HUDEP-2 (cell line): ENCODE data around the gene RTL1.

ENCODE experiments used
- DNase-seq, 76 experiments: peaks; one replicate each; lab custom pipeline; 2025; ENCODE audit not compliant: unreplicated experiment in 76 of 76; lab: John Stamatoyannopoulos, UW

The RTL1 gene

GRCh38 chr14:100867631-100868315, 35.7 kb downstream of the RTL1 start:
- no peak for DNase-seq

DNA sequence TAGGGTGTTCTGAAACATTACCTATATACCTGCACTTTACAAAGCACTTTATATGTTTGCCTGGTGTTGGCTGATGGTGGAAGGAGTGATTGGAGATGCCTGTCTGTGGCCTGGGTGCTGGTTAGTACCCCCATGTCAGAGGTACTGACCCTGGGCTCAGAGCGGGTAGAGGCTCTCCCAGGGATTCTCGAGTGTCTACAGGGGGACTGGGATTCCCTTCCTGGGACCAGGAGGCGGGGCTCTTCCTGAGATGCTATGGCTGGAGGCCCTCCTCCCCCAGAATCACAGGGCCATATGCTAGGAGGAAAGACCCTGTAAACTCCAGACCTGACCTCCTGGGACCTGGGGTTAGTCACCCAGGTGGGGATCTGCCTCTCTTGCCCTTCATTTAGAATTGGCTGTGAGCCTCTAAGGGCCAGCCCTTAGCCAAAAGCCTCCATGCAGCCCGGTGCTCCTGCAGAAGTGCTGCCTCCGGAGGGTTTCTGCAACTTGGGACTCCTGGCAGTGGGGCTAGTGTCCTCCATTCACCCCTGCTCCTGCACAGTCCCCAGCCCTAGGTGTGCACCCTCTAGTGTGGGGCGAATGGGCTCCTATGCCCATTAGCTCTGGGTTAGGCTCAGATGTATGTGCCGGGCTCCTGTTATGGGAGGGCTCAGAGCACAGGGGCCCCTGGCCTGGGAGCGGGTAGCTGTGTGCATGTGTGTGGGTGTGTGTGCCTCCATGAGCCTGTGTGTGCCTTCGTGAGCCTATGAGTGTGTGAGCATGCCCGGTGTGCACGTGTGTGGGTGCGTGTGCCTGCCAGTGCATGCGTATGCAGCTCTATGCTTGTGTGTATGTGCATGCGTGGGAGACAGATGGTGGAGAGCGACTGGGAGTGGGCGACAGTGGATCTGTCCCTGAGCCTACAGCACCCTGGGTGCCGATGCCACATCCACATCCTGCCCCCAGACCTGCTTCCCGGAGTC, 36.6 kb downstream of the RTL1 start:
- DNase-seq, result no peak

GRCh38 chr14:100865682-100866591, 37.6 kb downstream of the RTL1 start:
- DNase-seq, result no peak

DNA sequence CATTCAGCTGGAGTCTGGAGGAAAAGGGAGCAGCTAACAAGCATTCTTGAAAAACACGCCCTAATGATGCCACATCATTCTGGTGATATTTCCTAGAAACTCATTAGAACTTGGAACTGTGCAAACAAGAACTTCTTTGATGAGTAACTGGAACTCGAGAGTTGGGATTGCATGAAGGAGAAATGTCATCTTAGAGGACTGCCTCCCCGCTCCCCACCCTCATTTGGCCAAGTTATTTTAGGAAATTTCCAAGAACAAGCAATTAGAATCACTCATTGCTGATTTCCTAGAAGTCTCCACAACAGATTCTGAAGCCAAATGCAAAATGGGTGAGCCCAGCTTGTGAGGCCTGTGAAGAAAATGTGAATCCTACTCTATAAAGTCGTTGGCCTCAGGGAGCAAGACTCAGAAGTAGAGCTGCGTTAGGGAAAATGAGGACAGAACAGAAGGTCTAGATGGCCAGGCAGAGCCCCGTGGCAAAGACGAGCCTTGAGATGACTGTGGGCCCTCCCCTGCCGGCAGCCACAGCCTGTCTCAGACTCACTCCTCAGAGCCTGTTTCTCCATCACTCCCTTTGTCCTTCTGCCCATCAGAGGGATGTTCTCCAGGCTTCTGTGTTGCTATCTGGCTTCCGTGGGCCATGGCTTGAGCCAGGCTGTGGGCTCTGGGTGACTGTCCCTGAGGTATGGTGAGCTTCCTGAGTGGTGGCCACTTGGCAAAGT, 38.4 kb downstream of the RTL1 start:
- no peak for DNase-seq

DNA sequence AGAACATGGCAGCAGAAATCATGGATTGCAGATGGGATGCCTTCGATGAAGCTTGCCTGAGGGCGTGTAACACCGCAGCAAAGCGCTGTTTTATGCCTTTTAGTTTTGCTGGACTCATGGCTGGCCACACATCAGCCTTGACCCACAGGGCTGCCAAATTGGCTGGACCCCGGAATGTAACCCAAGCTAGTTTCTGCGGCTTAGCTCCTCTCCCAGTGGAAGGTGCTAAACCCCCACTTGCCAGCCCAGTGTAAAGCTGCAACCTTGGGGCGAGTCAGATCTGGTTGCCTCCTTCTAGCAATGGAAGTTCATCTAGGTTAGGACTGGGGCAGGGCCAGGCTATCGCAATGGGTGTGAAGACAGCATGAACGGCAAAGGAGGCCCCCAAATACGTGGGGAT, 39.3 kb downstream of the RTL1 start:
- no peak for DNase-seq

DNA sequence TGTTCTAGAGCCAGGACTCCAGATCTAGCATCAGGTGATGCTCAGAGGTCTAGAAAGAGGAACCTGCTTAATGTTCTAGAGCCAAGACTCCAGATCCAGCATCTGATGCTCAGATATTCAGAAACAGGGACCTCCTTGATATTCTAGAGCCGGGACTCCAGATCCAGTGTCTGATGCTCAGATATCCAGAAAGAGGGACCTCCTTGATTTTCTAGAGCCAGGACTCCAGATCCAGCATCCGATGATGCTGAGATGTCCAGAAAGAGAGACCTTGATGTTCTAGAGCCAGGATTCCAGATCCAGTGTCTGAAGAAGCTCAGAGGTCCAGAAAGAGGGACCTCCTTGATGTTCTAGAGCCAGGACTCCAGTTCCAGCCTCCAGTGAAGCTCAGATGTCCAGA, 40.7 kb downstream of the RTL1 start:
- DNase-seq, result no peak

DNA sequence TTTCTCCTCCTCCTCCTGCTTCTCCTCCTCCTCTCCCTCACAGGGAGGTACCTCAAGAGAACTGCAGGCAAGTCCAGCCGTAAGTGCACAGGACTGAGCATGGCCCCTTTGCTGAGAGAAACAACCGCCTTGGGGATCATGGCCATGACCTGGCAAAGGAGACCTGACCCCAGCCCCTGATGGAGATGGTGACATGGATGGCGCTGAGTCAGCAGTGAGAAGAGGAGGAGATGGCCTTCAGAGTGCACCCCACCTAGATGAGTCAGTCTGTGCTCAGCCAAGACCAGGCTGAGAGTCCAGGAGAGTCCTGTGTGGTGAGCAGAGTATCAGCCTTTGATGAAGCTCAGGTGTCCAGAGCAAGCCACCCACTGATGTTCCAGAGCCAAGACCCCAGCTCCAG, 41.2 kb downstream of the RTL1 start:
- DNase-seq, result no peak

DNA sequence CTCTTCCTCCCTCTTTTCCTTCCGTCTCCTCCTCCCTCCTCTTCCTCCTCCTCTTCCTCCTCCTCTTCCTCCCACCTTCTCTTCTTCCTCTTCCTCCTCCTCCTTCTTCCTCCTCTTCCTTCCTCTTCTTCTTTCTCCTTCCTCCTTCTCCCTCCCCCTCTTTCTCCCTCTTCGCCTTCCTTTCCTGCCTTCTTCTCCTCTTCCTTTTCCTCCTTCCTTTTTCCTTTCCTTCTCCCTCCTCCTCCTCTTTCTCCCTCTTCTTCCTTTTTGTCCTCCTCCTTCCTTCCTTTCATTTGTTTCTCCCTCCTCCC, 41.6 kb downstream of the RTL1 start:
- DNase-seq, result no peak

GRCh38 chr14:100861188-100861936, 42.2 kb downstream of the RTL1 start:
- DNase-seq, result no peak

GRCh38 chr14:100860556-100861187, 42.9 kb downstream of the RTL1 start:
- no peak for DNase-seq

DNA sequence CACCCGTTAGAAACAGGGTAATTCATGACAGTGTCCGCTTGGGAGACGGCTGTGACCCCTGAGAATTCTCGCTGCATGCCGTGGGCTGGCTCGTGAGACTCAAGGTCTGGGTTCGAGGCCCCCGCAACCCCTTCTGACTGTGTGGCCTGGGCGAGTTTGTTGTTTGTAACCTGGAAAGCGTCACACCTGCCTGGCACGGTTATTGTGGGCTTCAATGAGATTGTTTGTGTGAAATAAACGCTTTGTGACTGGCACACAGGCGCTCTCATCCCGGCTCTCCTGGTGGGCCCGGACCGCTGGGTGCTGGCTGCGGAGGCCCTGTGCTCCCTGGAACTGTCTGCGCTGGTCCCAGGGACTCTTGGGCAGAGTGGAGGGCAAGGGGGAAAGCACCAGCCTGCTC, 43.7 kb downstream of the RTL1 start:
- no peak for DNase-seq

GRCh38 chr14:100858838-100859220, 44.7 kb downstream of the RTL1 start:
- DNase-seq, result no peak

- no peak for DNase-seq
These were observed 45.3 kb downstream of the RTL1 start for GRCh38 chr14:100857923-100858837.

- no peak for DNase-seq
These were observed 46.1 kb downstream of the RTL1 start for GRCh38 chr14:100857233-100857922.

DNA sequence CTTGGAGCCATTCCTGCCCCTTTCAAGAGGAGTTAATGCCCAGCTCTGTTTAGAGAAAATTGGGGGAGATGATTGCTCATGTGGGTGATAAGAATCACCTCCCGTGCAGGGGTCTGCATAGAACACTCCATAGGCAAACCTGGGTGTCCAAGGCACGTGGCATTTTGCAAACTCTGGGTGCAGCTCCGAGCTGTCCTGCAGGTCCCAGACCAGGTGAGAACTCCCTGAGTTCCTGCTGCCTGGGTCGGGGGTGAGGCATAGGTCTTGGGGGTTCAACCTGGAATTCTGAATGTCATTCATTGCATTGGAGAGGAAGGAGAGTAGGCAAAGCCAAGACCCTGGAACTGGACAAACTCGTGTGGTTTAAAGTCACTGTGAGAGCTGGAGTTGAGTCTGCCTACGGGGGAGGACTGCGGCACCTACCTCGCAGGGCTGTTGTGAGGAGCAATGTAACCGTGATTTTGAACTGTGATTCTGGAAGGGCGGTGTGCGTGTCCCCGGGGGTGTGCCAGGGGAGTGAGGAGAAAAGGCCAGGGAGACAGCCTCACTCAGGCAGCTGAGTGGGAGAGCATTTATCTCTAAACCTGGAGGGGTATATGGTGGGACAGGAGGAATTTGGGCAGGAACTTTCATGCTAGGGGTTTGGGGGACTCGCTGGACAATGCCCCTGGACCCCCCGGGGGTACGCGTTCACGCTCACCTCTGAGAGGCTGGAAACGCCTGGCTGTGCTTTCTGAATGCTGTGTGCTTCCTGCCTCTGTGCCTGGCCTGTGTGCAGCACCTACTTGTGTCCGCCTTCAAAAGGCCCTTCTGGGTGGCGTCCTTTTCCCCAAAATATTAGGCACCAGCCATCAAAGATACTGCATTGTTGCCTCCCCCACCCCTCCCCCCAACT, 47.2 kb downstream of the RTL1 start:
- DNase-seq, result no peak

- DNase-seq, result peak in 1 of 76 experiments; percentile 1
These were observed 48.1 kb downstream of the RTL1 start for GRCh38 chr14:100855256-100855930.
